ENCODE results near the gene RARB.

Gene RARB

GRCh38 chr3:25510797-25511196, 82.7 kb downstream of the RARB start:
- DNase-seq: no peak

GRCh38 chr3:25511972-25512721, 84.1 kb downstream of the RARB start:
- DNase-seq: no peak

- DNase-seq: no peak
Measured at GRCh38 chr3:25513642-25514266, 85.7 kb downstream of the RARB start.

GRCh38 chr3:25515171-25515570, 87.1 kb downstream of the RARB start:
- DNase-seq: no peak

GRCh38 chr3:25520926-25521559, 93.0 kb downstream of the RARB start:
- DNase-seq: no peak

GRCh38 chr3:25527336-25527735, 99.3 kb downstream of the RARB start:
- DNase-seq: no peak

- no peak for DNase-seq
Measured at GRCh38 chr3:25527801-25528200, 99.7 kb downstream of the RARB start.

GRCh38 chr3:25531971-25532370, 103.9 kb downstream of the RARB start:
- DNase-seq: no peak

- peak in 1 of 2 donors; percentile 8 for DNase-seq
Measured at GRCh38 chr3:25532431-25533162, 104.5 kb downstream of the RARB start.

- DNase-seq: no peak
Measured at GRCh38 chr3:25533399-25533798, 105.3 kb downstream of the RARB start.

- DNase-seq: no peak
Measured at GRCh38 chr3:25534007-25534406, 105.9 kb downstream of the RARB start.

GRCh38 chr3:25536521-25537391, 108.7 kb downstream of the RARB start:
- no peak for DNase-seq

GRCh38 chr3:25537516-25537915, 109.5 kb downstream of the RARB start:
- DNase-seq: no peak

GRCh38 chr3:25540273-25540672, 112.2 kb downstream of the RARB start:
- DNase-seq: no peak

GRCh38 chr3:25542492-25543039, 114.5 kb downstream of the RARB start:
- no peak for DNase-seq

- no peak for DNase-seq
Measured at GRCh38 chr3:25547103-25547502, 119.0 kb downstream of the RARB start.

GRCh38 chr3:25547943-25548674, 120.0 kb downstream of the RARB start:
- DNase-seq: no peak

- no peak for DNase-seq
Measured at GRCh38 chr3:25548836-25549235, 120.8 kb downstream of the RARB start.

GRCh38 chr3:25552251-25552650, 124.2 kb downstream of the RARB start:
- DNase-seq: no peak

- no peak for DNase-seq
Measured at GRCh38 chr3:25554376-25554775, 126.3 kb downstream of the RARB start.

GRCh38 chr3:25555695-25556437, 127.8 kb downstream of the RARB start:
- no peak for DNase-seq

All from CD4-positive, alpha-beta T cell treated with Interferon alpha-2 for 1 hour (primary cell).